GM12892 (cell line): Measurements from ENCODE around the gene TSR3.

Source experiments
- POLR2A ChIP-seq: IDR thresholded peaks from 2 replicates; pipeline ENCODE4 v1.6.1; 2011; ENCODE audit warnings: low read depth, low read length, control low read depth
- POLR2AphosphoS5 ChIP-seq: IDR thresholded peaks from 2 replicates; pipeline ENCODE4 v1.6.1; 2011; ENCODE audit warnings: low read depth, low read length, control low read depth
- TAF1 ChIP-seq: IDR thresholded peaks from 2 replicates; pipeline ENCODE4 v1.6.1; 2011; ENCODE audit warnings: low read depth, mild to moderate bottlenecking, control low read depth, low read length, borderline replicate concordance

DNA sequence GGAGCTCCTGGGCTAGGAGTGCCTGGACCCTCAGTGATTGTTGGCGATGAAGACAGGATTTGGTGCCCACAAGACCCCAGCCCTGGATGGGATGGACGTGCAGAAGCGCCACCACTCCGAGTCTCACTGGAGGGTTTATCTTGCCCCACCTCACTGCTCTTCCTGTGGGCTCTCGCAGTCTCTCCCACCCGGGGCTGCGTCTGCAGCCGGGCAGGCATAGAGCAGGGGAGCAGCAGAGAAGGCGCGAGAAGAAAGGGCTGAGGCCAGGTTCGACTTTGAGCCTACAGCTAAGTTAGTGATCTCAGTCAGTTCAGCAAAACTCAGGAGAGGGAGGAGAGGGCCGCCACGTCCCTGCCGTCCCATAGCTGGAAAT lies 35.7 kb downstream of the TSR3 start:
- TF ChIP-seq POLR2A = no peak
- no peak; the same call in 1 of the 2 replicates for TF ChIP-seq POLR2AphosphoS5
- TF ChIP-seq TAF1 = no peak
